ENCODE measurements around the gene TWF1. TPM values are rescaled to one million over a fixed set of nuclear protein-coding genes. Genes with fewer than 3 reads are reported as not detected.

TWF1 gene
- total and polyA plus RNA-seq, 2 experiments from 2014 or later: 31.3 to 52.1 TPM

GRCh38 chr12:43816168-43816567, 10.1 kb upstream of the TWF1 start:
- Mint-ChIP-seq H3K4me3 (no peak overlapping the region), H3K36me3 (ENCODE audit: low read depth) (no peaks in the 10 kb centered on the region), H3K27ac (no peak overlapping the region), H3K9me3 (no peaks in the 10 kb centered on the region), H3K4me1 (peaks cover 3% of the 10 kb centered on the region; the same call in 1 of the 3 replicates), H3K27me3 (ENCODE audit: insufficient read depth, low read depth, poor library complexity) (no peaks in the 10 kb centered on the region)
- no peaks in the 10 kb centered on the region for H3K27me3 ChIP-seq (ENCODE audit: insufficient read depth)
- no peak for TF ChIP-seq CTCF (conservative IDR thresholded peaks at IDR 0.05; ENCODE audit: low read depth in 2 of 2)
- no peaks in the 10 kb centered on the region for H3K9me2 ChIP-seq (ENCODE audit: insufficient read depth)
- H3K36me3 ChIP-seq (ENCODE audit: insufficient read depth): no peaks in the 10 kb centered on the region
- H3K4me3 ChIP-seq: no peak overlapping the region
- H3K27ac ChIP-seq (ENCODE audit: low read depth): no peak overlapping the region
- H2AFZ ChIP-seq: peak overlapping the region; percentile 49; the same call in 1 of the 2 replicates
- no peak overlapping the region for H3K4me2 ChIP-seq
- no peaks in the 10 kb centered on the region for H3F3A ChIP-seq (replicated peaks; ENCODE audit: low read depth)
- no peaks in the 10 kb centered on the region for H3K4me1 ChIP-seq (ENCODE audit: insufficient read depth)
- DNase-seq (ENCODE audit: low spot score): no peak
- ATAC-seq: no peak
- H3K79me2 ChIP-seq (replicated peaks; ENCODE audit: insufficient read depth): no peaks in the 10 kb centered on the region
- H4K20me1 ChIP-seq (replicated peaks; ENCODE audit: insufficient read depth): no peaks in the 10 kb centered on the region

DNA sequence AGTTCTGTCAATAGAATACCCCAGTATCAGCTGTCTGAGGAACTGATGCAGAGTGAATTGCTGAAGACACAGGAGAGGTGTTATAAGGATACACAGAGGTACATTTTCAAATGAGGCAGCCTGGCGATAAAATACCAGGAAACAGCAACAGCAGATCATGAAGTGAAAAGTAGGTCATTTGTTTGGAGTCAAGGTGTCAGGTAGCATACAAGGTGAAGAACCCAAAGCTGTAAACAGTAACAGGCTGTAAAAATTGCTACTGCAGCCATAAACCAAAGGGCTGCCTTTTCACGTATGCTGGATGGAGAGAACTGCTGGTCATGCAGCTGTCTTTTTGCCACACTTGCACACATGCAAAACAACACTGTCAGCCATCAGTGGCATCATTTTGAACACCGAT, 9.3 kb upstream of the TWF1 start:
- no peak overlapping the region for H3K4me3 Mint-ChIP-seq
- Histone ChIP-seq H3F3A (replicated peaks; ENCODE audit: low read depth) (no peaks in the 10 kb centered on the region), H2AFZ (peak overlapping the region; percentile 49), H3K36me3 (ENCODE audit: insufficient read depth) (no peaks in the 10 kb centered on the region), H3K9me2 (ENCODE audit: insufficient read depth) (no peaks in the 10 kb centered on the region), H3K4me3 (no peak overlapping the region), H4K20me1 (replicated peaks; ENCODE audit: insufficient read depth) (no peaks in the 10 kb centered on the region), H3K4me2 (no peak overlapping the region), H3K27me3 (ENCODE audit: insufficient read depth) (no peaks in the 10 kb centered on the region), H3K79me2 (replicated peaks; ENCODE audit: insufficient read depth) (no peaks in the 10 kb centered on the region), H3K4me1 (ENCODE audit: insufficient read depth) (no peaks in the 10 kb centered on the region), H3K27ac (ENCODE audit: low read depth) (no peak overlapping the region)
- no peak overlapping the region for H3K27ac Mint-ChIP-seq
- no peaks in the 10 kb centered on the region for H3K36me3 Mint-ChIP-seq (ENCODE audit: low read depth)
- H3K27me3 Mint-ChIP-seq (ENCODE audit: insufficient read depth, low read depth, poor library complexity): no peaks in the 10 kb centered on the region
- ATAC-seq (no peak), DNase-seq (ENCODE audit: low spot score) (no peak)
- TF ChIP-seq EZH2phosphoT487 (IDR thresholded peaks at IDR 0.05; ENCODE audit: unreplicated experiment): no peak
- TF ChIP-seq NANOG (IDR thresholded peaks at IDR 0.05; ENCODE audit: borderline replicate concordance): no peak
- TF ChIP-seq ETS1 (IDR thresholded peaks at IDR 0.05): no peak
- no peaks in the 10 kb centered on the region for H3K9me3 Mint-ChIP-seq
- H3K4me1 Mint-ChIP-seq: peaks cover 3% of the 10 kb centered on the region; the same call in 1 of the 3 replicates

GRCh38 chr12:43812926-43813325, 6.8 kb upstream of the TWF1 start:
- Mint-ChIP-seq H3K9me3 (no peaks in the 10 kb centered on the region), H3K36me3 (ENCODE audit: low read depth) (no peaks in the 10 kb centered on the region), H3K27ac (no peak overlapping the region), H3K4me3 (no peak overlapping the region), H3K27me3 (ENCODE audit: insufficient read depth, low read depth, poor library complexity) (no peaks in the 10 kb centered on the region), H3K4me1 (peaks cover 3% of the 10 kb centered on the region; the same call in 1 of the 3 replicates)
- H3K27me3 ChIP-seq (ENCODE audit: insufficient read depth): no peaks in the 10 kb centered on the region
- DNase-seq (ENCODE audit: low spot score): no peak
- H4K20me1 ChIP-seq (replicated peaks; ENCODE audit: insufficient read depth): no peaks in the 10 kb centered on the region
- no peak overlapping the region for H2AFZ ChIP-seq
- H3K4me2 ChIP-seq: no peak overlapping the region
- no peak overlapping the region for H3K4me3 ChIP-seq
- H3K79me2 ChIP-seq (replicated peaks; ENCODE audit: insufficient read depth): no peaks in the 10 kb centered on the region
- no peak for ATAC-seq
- H3K9me2 ChIP-seq (ENCODE audit: insufficient read depth): no peaks in the 10 kb centered on the region
- no peak overlapping the region for H3K27ac ChIP-seq (ENCODE audit: low read depth)
- no peaks in the 10 kb centered on the region for H3K4me1 ChIP-seq (ENCODE audit: insufficient read depth)
- H3F3A ChIP-seq (replicated peaks; ENCODE audit: low read depth): no peaks in the 10 kb centered on the region
- H3K36me3 ChIP-seq (ENCODE audit: insufficient read depth): no peaks in the 10 kb centered on the region
- TF ChIP-seq EZH2phosphoT487 (IDR thresholded peaks at IDR 0.05; ENCODE audit: unreplicated experiment): no peak
- TF ChIP-seq CTCF (conservative IDR thresholded peaks at IDR 0.05; ENCODE audit: low read depth in 2 of 2): no peak
- no peak for TF ChIP-seq ZNF331 (CRISPR knock-in tag; IDR thresholded peaks at IDR 0.05; ENCODE audit: low read depth)
- TF ChIP-seq EZH2 (IDR thresholded peaks at IDR 0.05; ENCODE audit: low read depth, unreplicated experiment): no peak
- TF ChIP-seq CREB1 (CRISPR knock-in tag; IDR thresholded peaks at IDR 0.05; ENCODE audit: low read depth): no peak
- TF ChIP-seq ZNF114 (CRISPR knock-in tag; IDR thresholded peaks at IDR 0.05): no peak
- no peak for TF ChIP-seq POLR2AphosphoS5 (IDR thresholded peaks at IDR 0.05; ENCODE audit: low read depth)
- TF ChIP-seq STAT1 (IDR thresholded peaks at IDR 0.05; ENCODE audit: unreplicated experiment): no peak
- TF ChIP-seq JUNB (IDR thresholded peaks at IDR 0.05; ENCODE audit: unreplicated experiment): no peak
- TF ChIP-seq, protein P1, sequence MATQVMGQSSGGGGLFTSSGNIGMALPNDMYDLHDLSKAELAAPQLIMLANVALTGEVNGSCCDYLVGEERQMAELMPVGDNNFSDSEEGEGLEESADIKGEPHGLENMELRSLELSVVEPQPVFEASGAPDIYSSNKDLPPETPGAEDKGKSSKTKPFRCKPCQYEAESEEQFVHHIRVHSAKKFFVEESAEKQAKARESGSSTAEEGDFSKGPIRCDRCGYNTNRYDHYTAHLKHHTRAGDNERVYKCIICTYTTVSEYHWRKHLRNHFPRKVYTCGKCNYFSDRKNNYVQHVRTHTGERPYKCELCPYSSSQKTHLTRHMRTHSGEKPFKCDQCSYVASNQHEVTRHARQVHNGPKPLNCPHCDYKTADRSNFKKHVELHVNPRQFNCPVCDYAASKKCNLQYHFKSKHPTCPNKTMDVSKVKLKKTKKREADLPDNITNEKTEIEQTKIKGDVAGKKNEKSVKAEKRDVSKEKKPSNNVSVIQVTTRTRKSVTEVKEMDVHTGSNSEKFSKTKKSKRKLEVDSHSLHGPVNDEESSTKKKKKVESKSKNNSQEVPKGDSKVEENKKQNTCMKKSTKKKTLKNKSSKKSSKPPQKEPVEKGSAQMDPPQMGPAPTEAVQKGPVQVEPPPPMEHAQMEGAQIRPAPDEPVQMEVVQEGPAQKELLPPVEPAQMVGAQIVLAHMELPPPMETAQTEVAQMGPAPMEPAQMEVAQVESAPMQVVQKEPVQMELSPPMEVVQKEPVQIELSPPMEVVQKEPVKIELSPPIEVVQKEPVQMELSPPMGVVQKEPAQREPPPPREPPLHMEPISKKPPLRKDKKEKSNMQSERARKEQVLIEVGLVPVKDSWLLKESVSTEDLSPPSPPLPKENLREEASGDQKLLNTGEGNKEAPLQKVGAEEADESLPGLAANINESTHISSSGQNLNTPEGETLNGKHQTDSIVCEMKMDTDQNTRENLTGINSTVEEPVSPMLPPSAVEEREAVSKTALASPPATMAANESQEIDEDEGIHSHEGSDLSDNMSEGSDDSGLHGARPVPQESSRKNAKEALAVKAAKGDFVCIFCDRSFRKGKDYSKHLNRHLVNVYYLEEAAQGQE (IDR thresholded peaks at IDR 0.05; ENCODE audit: unreplicated experiment): no peak
- TF ChIP-seq NANOG (IDR thresholded peaks at IDR 0.05; ENCODE audit: borderline replicate concordance): no peak
